Neural progenitor cell (in vitro differentiated cells): ENCODE measurements around the gene PFN4. TPM values are rescaled to one million over a fixed set of nuclear protein-coding genes. Genes with fewer than 3 reads are reported as not detected.
"Not testable (repeated sequence)": the region's sequence is repeated elsewhere in the genome, so short reads cannot be mapped to it uniquely, and the experiment has no call there.

Experiments
- DNase-seq: peaks from one replicate; pipeline ENCODE4 v3.0.0-alpha.2; 2016; ENCODE audit warnings: low spot score
- H2AFZ ChIP-seq: fragments of 200-600 bp; sonication (generic); replicated peaks from 2 replicates; pipeline ENCODE4 v1.6.1; 2016; ENCODE audit warnings: antibody characterized with exemption
- H3F3A ChIP-seq: fragments of 200-600 bp; sonication (generic); 2 replicates; pipeline ENCODE4 v1.6.1; 2016; ENCODE audit warnings: antibody characterized with exemption, low read depth
- H3K27ac ChIP-seq: fragments of 200-600 bp; sonication (generic); 2 replicates; pipeline ENCODE4 v1.5.1; 2016; ENCODE audit warnings: mild to moderate bottlenecking
- H3K27me3 ChIP-seq: fragments of 200-600 bp; sonication (generic); 2 replicates; pipeline ENCODE4 v1.6.1; 2016; ENCODE audit warnings: mild to moderate bottlenecking, moderate library complexity
- H3K36me3 ChIP-seq: fragments of 200-600 bp; sonication (generic); 2 replicates; pipeline ENCODE4 v1.5.1; 2016
- H3K4me1 ChIP-seq: fragments of 200-600 bp; sonication (generic); 2 replicates; pipeline ENCODE4 v1.6.1; 2016; ENCODE audit warnings: mixed run types
- H3K4me2 ChIP-seq: fragments of 200-600 bp; sonication (generic); 2 replicates; pipeline ENCODE4 v1.6.1; 2016
- H3K4me3 ChIP-seq: fragments of 200-600 bp; sonication (generic); 2 replicates; pipeline ENCODE4 v1.5.1; 2016
- H3K79me2 ChIP-seq: fragments of 200-600 bp; sonication (generic); 2 replicates; pipeline ENCODE4 v1.6.1; 2016; ENCODE audit warnings: low read depth
- H3K9ac ChIP-seq: fragments of 200-600 bp; sonication (generic); 2 replicates; pipeline ENCODE4 v1.6.1; 2016
- H3K9me3 ChIP-seq: fragments of 200-600 bp; sonication (generic); 2 replicates; pipeline ENCODE4 v1.5.1; 2016; ENCODE audit warnings: low read depth
- H4K20me1 ChIP-seq: fragments of 200-600 bp; sonication (generic); 2 replicates; pipeline ENCODE4 v1.6.1; 2016; ENCODE audit warnings: low read depth
- H3K27ac Mint-ChIP-seq: 3 replicates; pipeline ENCODE4 v1.8.0; 2021; ENCODE audit warnings: mixed read lengths
- H3K27me3 Mint-ChIP-seq: 2 replicates; pipeline ENCODE4 v1.8.0; 2022; ENCODE audit warnings: low read depth, mild to moderate bottlenecking, inconsistent platforms, moderate library complexity, mixed read lengths; ENCODE audit not compliant: insufficient read depth
- H3K36me3 Mint-ChIP-seq: 3 replicates; pipeline ENCODE4 v1.8.0; 2021; ENCODE audit warnings: mixed read lengths
- H3K4me1 Mint-ChIP-seq: 3 replicates; pipeline ENCODE4 v1.8.0; 2021; ENCODE audit warnings: mixed read lengths
- H3K4me3 Mint-ChIP-seq: 3 replicates; pipeline ENCODE4 v1.8.0; 2021; ENCODE audit warnings: mild to moderate bottlenecking, moderate library complexity, mixed read lengths
- H3K9me3 Mint-ChIP-seq: 3 replicates; pipeline ENCODE4 v1.8.0; 2020; ENCODE audit warnings: mixed read lengths
- EZH2 ChIP-seq: fragments of 200-600 bp; sonication (generic); IDR thresholded peaks from 2 replicates; pipeline ENCODE4 v1.6.1; 2017; ENCODE audit warnings: antibody characterized with exemption, mild to moderate bottlenecking, moderate library complexity
- EZH2phosphoT487 ChIP-seq: fragments of 200-600 bp; sonication (generic); IDR thresholded peaks from 2 replicates; pipeline ENCODE4 v1.6.1; 2017; ENCODE audit warnings: antibody characterized with exemption
- total RNA-seq: library from RNA; depleted of rRNA; stranded (reverse); fragments of >200 nt; gene quantifications from 2 replicates; pipeline ENCODE4 v1.2.3, GENCODE V29; 2015; ENCODE audit warnings: low replicate concordance
- TF ChIP-seq, protein P1 (sequence below): fragments of 200-600 bp; sonication (generic); IDR thresholded peaks from 2 replicates; pipeline ENCODE4 v1.5.1; 2017; ENCODE audit warnings: antibody characterized with exemption, mild to moderate bottlenecking

The PFN4 gene
- total RNA-seq, 1 donor from 2014 or later, result 0.21 TPM

DNA sequence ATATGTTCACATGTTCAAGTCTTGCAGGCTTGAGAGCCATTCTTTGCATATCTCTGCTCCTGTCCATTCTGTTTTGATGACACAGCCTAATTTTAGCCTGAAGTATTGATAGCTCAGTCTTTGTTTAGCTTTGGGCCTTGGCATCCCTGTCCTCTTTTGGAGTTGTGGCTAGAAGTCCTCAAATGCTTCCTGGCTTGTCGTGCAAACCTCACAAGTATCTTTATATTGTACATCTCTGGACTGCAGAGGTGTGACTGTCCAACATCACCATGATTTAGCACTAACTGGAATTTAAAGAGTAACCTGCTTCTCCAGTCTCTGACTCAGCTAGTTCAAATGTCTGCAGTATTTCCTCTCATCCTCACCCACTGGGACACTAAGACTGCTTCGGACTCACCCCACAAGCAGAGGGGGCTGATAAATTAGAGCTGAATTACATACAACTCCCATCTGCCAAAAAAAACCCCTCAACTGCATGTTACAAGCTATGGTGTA lies 11.7 kb downstream of the PFN4 start:
- H3K27ac Mint-ChIP-seq, result no peak overlapping the region
- Histone ChIP-seq H4K20me1 (no peaks in the 10 kb centered on the region), H2AFZ (no peak overlapping the region), H3K4me1 (no peaks in the 10 kb centered on the region), H3K9me3 (no peaks in the 10 kb centered on the region), H3F3A (no peaks in the 10 kb centered on the region), H3K27me3 (no peaks in the 10 kb centered on the region), H3K36me3 (no peaks in the 10 kb centered on the region), H3K9ac (no peak overlapping the region), H3K27ac (no peak overlapping the region), H3K4me3 (no peak overlapping the region), H3K4me2 (no peak overlapping the region), H3K79me2 (no peaks in the 10 kb centered on the region)
- peaks cover 33% of the 10 kb centered on the region for H3K9me3 Mint-ChIP-seq
- H3K36me3 Mint-ChIP-seq, result no peaks in the 10 kb centered on the region
- no peak overlapping the region for H3K4me3 Mint-ChIP-seq
- peaks cover 11% of the 10 kb centered on the region for H3K27me3 Mint-ChIP-seq
- TF ChIP-seq EZH2 (no peak), EZH2phosphoT487 (no peak)
- TF ChIP-seq, protein P1, sequence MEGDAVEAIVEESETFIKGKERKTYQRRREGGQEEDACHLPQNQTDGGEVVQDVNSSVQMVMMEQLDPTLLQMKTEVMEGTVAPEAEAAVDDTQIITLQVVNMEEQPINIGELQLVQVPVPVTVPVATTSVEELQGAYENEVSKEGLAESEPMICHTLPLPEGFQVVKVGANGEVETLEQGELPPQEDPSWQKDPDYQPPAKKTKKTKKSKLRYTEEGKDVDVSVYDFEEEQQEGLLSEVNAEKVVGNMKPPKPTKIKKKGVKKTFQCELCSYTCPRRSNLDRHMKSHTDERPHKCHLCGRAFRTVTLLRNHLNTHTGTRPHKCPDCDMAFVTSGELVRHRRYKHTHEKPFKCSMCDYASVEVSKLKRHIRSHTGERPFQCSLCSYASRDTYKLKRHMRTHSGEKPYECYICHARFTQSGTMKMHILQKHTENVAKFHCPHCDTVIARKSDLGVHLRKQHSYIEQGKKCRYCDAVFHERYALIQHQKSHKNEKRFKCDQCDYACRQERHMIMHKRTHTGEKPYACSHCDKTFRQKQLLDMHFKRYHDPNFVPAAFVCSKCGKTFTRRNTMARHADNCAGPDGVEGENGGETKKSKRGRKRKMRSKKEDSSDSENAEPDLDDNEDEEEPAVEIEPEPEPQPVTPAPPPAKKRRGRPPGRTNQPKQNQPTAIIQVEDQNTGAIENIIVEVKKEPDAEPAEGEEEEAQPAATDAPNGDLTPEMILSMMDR, result no peak
- H3K4me1 Mint-ChIP-seq, result no peaks in the 10 kb centered on the region
- DNase-seq, result no peak

DNA sequence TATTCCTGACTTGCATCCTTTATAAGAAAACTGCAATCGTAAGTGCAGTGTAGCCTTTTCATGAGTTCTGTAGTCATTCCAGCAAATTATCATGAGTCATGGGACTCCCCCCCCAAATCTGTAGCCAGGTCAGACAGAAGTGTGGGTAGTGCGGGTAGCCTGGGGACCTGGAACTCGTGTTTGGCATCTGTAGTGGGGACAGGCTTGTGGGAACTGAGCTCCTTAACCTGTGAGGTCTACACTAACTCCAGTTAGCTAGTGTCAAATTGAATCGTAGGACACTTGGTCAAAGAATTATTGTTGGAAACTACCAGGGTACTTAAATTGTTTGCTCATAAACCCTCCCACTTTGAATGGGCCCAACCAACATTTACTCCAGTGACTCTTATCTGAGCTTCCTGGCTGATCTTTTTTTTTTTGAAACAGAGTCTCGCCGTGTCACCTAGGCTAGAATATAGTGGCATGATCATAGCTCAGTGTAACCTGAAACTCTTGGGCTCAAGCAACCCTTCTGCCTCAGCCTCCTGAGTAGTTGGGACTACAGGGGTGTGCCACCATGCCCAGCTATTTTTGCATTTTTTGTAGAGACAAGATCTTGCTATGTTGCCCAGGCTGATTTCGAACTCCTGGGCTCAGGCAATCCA lies 12.4 kb downstream of the PFN4 start:
- Mint-ChIP-seq H3K9me3 (peaks cover 35% of the 10 kb centered on the region), H3K4me3 (no peak overlapping the region)
- H3K4me3 ChIP-seq, result no peak overlapping the region

DNA sequence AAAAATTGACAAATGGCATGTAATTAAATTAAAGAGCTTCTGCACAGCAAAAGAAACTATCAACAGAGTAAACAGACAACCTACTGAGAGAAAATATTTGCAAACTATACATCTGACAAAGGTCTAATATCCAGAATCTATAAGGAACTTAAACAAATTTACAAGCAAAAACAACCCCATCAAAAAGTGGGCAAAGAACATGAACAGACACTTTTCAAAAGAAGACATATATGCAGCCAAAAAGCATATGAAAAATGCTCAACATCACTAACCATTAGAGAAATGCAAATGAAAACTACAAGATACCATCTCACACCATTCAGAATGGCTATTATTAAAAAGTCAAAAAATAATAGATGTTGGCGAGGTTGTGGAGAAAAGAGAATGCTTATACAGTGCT lies 13.7 kb downstream of the PFN4 start:
- not testable (repeated sequence) for H4K20me1 ChIP-seq, H3K9me3 ChIP-seq, H3K4me3 ChIP-seq, H3K4me2 ChIP-seq, DNase-seq, H2AFZ ChIP-seq, H3K4me3 Mint-ChIP-seq, H3K27ac ChIP-seq, H3F3A ChIP-seq, H3K79me2 ChIP-seq, H3K9ac ChIP-seq, H3K36me3 ChIP-seq, H3K27me3 ChIP-seq, H3K4me1 Mint-ChIP-seq, H3K4me1 ChIP-seq, H3K27ac Mint-ChIP-seq, H3K36me3 Mint-ChIP-seq
- peaks cover 11% of the 10 kb centered on the region for H3K27me3 Mint-ChIP-seq
- peaks cover 32% of the 10 kb centered on the region for H3K9me3 Mint-ChIP-seq

More for the DNA sequence above, 12.4 kb downstream of the PFN4 start:
- no peaks in the 10 kb centered on the region for H3K9me3 ChIP-seq
- TF ChIP-seq, protein P1, result no peak
- TF ChIP-seq EZH2phosphoT487 (no peak), EZH2 (no peak)
- H3K9ac ChIP-seq, result no peak overlapping the region
- no peak overlapping the region for H3K27ac ChIP-seq
- H3K36me3 ChIP-seq, result no peaks in the 10 kb centered on the region
- Mint-ChIP-seq H3K27me3 (peaks cover 11% of the 10 kb centered on the region), H3K36me3 (peaks cover 2% of the 10 kb centered on the region), H3K27ac (no peak overlapping the region), H3K4me1 (no peaks in the 10 kb centered on the region)
- no peaks in the 10 kb centered on the region for H3K79me2 ChIP-seq
- no peaks in the 10 kb centered on the region for H4K20me1 ChIP-seq
- H3K27me3 ChIP-seq, result no peaks in the 10 kb centered on the region
- no peak for DNase-seq
- no peak overlapping the region for H2AFZ ChIP-seq
- no peak overlapping the region for H3K4me2 ChIP-seq
- H3F3A ChIP-seq, result no peaks in the 10 kb centered on the region
- no peaks in the 10 kb centered on the region for H3K4me1 ChIP-seq

DNA sequence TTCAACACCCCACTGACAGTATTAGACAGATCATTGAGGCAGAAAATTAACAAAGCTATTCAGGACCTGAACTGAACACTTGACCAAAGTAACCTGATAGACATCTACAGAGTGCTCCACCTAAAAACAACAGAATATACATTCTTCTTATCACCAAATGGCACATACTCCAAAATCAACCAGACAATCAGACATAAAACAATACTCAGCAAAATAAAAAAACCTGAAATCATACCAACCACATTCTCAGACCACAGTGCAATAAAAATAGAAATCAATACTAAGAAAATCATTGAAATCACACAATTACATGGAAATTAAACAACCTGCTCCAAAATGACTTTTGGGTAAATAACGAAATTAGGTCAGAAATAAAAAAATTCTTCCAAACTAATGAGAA lies 15.8 kb downstream of the PFN4 start:
- Histone ChIP-seq H3K27ac (no peak overlapping the region), H2AFZ (no peak overlapping the region), H3K79me2 (no peaks in the 10 kb centered on the region), H3K9me3 (no peaks in the 10 kb centered on the region), H3K4me3 (no peak overlapping the region), H3K4me1 (no peaks in the 10 kb centered on the region), H3K9ac (no peak overlapping the region), H3K4me2 (no peak overlapping the region), H3K27me3 (no peaks in the 10 kb centered on the region), H3F3A (no peaks in the 10 kb centered on the region), H4K20me1 (no peaks in the 10 kb centered on the region), H3K36me3 (no peaks in the 10 kb centered on the region)
- H3K9me3 Mint-ChIP-seq, result peaks cover 35% of the 10 kb centered on the region
- no peak for TF ChIP-seq EZH2phosphoT487
- TF ChIP-seq, protein P1, result no peak
- no peak for TF ChIP-seq EZH2
- peaks cover 9% of the 10 kb centered on the region for H3K27me3 Mint-ChIP-seq
- H3K36me3 Mint-ChIP-seq, result peaks cover 2% of the 10 kb centered on the region
- no peak for DNase-seq
- no peak overlapping the region for H3K4me3 Mint-ChIP-seq
- H3K4me1 Mint-ChIP-seq, result no peaks in the 10 kb centered on the region
- H3K27ac Mint-ChIP-seq, result no peak overlapping the region
